Testis (tissue), 3 donors: Measurements from ENCODE around the gene OLFML2A. TPM values are rescaled to one million over a fixed set of nuclear protein-coding genes. Genes with fewer than 3 reads are reported as not detected.
"Not testable (repeated sequence)": the region's sequence is repeated elsewhere in the genome, so short reads cannot be mapped to it uniquely, and the experiment has no call there.

Experiments used
- DNase-seq: peaks from one replicate; pipeline ENCODE4 v3.0.0-alpha.2; 2019
- H3K27ac ChIP-seq, 2 donors: fragments of 200-600 bp; sonication (generic); one replicate each; pipeline ENCODE4 v1.5.1; 2019
- H3K27me3 ChIP-seq: fragments of 200-600 bp; sonication (generic); one replicate; pipeline ENCODE4 v1.5.1; 2019
- H3K36me3 ChIP-seq: fragments of 200-600 bp; sonication (generic); one replicate; pipeline ENCODE4 v1.5.1; 2017; ENCODE audit warnings: low read depth; ENCODE audit errors: missing control alignments
- H3K4me1 ChIP-seq: fragments of 200-600 bp; sonication (generic); one replicate; pipeline ENCODE4 v1.5.1; 2019
- H3K4me3 ChIP-seq, 2 donors: fragments of 200-600 bp; sonication (generic); one replicate each; pipeline ENCODE4 v1.5.1; 2017 to 2019
- H3K9me3 ChIP-seq: fragments of 200-600 bp; sonication (generic); one replicate; pipeline ENCODE4 v1.5.1; 2017
- POLR2A ChIP-seq: fragments of 450-650 bp; IDR thresholded peaks from one replicate; pipeline ENCODE4 v1.6.1; 2017; ENCODE audit warnings: antibody characterized with exemption, mild to moderate bottlenecking, moderate library complexity
- WGBS, 2 donors: methylation state at CpG; one replicate each; pipeline ENCODE4 v1.1.5; 2018; 5-methylcytosine and 5-hydroxymethylcytosine counted together
- intact Hi-C: fragments of 100-400 bp; cut with DNase I; formaldehyde crosslinking; loops from one replicate; pipeline ENCODE4 v1.15.1; 2023; ENCODE audit warnings: low total_unique reads
- polyA plus RNA-seq: library from polyadenylated mRNA; stranded (reverse); fragments of 350-450 nt; fragmentation: Illumina TruSeq; extraction: RNeasy Lipid Tissue Mini Kit (QIAGEN cat#74804); gene quantifications from one replicate; pipeline ENCODE4 v1.2.3, GENCODE V29; 2014; ENCODE audit warnings: low read depth, low replicate concordance; ENCODE audit not compliant: insufficient read depth
- total RNA-seq, 2 donors: library from RNA; depleted of rRNA; stranded (reverse); fragments of >200 nt; gene quantifications; one replicate each; pipeline ENCODE4 v1.2.3, GENCODE V29; 2016
- TF ChIP-seq, protein P1 (sequence below), 3 experiments: fragments of 450-650 bp in 2 of 3; fragments of 200-600 bp in 1 of 3; sonication (generic) in 1 of 3; IDR thresholded peaks; one replicate each; pipeline ENCODE4 v1.5.1; 2016 to 2019; ENCODE audit warnings: antibody characterized with exemption in 3 of 3, mild to moderate bottlenecking in 2 of 3, moderate library complexity in 1 of 3

OLFML2A gene
- total and polyA plus RNA-seq, 3 donors from 2014 or later = 2.6 to 5.2 (median 4.0) TPM

DNA sequence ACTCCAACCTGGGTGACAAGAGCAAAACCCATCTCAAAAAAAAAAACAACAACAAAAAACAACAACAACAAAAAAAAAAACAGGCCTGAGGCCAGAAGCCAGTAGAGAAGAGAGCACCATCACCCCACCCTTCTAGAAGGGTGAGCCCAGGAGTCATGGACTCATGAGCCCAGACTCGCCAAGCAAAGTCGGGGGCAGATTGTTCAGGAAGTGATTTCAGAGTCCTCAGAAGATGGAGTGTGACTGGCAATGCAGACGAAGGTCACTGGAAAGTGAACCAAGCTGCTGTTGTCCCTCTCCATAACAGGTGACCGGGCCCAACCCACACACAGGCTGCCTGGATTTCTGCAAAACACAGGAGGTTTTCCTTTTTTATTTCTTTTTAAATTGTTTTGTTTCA lies 67.4 kb downstream of the OLFML2A start:
- Histone ChIP-seq H3K4me1 (peaks cover 12% of the 10 kb centered on the region), H3K9me3 (no peaks in the 10 kb centered on the region), H3K36me3 (no peaks in the 10 kb centered on the region), H3K27me3 (no peaks in the 10 kb centered on the region), H3K27ac (no peak overlapping the region), H3K4me3 (no peak overlapping the region)
- no peak for DNase-seq
- TF ChIP-seq, protein P1, sequence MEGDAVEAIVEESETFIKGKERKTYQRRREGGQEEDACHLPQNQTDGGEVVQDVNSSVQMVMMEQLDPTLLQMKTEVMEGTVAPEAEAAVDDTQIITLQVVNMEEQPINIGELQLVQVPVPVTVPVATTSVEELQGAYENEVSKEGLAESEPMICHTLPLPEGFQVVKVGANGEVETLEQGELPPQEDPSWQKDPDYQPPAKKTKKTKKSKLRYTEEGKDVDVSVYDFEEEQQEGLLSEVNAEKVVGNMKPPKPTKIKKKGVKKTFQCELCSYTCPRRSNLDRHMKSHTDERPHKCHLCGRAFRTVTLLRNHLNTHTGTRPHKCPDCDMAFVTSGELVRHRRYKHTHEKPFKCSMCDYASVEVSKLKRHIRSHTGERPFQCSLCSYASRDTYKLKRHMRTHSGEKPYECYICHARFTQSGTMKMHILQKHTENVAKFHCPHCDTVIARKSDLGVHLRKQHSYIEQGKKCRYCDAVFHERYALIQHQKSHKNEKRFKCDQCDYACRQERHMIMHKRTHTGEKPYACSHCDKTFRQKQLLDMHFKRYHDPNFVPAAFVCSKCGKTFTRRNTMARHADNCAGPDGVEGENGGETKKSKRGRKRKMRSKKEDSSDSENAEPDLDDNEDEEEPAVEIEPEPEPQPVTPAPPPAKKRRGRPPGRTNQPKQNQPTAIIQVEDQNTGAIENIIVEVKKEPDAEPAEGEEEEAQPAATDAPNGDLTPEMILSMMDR (IDR thresholded peaks at IDR 0.05) = no peak
- TF ChIP-seq POLR2A = no peak
- WGBS, 2 donors = 63 to 76% methylated on average over 4 of the region's 4 CpGs
- intact Hi-C loops = no loop called here

DNA sequence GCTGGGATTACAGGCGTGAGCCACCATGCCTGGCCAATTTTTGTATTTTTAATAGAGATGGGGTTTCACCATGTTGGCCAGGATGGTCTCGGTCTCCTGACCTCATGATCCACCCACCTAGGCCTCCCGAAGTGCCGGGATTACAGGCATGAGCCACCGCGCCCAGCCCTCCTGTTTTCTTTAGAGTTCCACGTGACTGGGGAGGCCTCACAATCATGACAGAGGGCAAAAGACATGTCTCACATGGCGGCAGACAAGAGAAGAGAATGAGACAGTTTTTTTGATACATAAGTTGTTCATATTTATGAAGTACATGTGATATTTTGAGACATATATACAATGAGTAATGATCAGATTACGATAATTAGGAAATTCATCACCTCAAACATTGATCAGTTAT lies 69.5 kb downstream of the OLFML2A start:
- 84 to 94% methylated on average over 9 of the region's 9 CpGs for WGBS, 2 donors
- H3K36me3 ChIP-seq, H3K27ac ChIP-seq, H3K27me3 ChIP-seq, intact Hi-C loops, DNase-seq, H3K4me3 ChIP-seq, H3K9me3 ChIP-seq, H3K4me1 ChIP-seq: not testable (repeated sequence)

DNA sequence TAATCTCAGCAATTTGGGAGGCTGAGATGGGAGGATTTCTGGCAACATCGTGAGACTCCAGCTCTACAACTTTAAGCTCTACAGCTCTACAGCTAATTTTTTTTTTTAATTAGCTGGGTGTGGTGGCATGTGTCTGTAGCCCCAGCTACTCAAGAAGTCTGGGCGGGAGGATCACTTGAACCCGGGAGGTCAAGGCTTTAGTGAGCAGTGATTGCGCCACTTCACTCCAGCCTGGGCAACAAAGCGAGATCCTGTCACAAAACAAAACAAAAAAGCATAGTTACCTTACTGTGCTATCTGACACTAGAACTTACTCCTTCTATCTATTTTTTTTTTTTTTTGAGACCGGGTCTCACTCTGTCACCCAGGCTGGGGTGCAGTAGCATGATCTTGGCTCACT lies 70.0 kb downstream of the OLFML2A start:
- no peak overlapping the region for H3K4me3 ChIP-seq
- intact Hi-C loops = no loop called here
- DNase-seq = no peak
- no peaks in the 10 kb centered on the region for H3K4me1 ChIP-seq
- no peaks in the 10 kb centered on the region for H3K27me3 ChIP-seq
- WGBS, 2 donors = 82 to 89% methylated on average over 6 of the region's 6 CpGs
- no peak overlapping the region for H3K27ac ChIP-seq
- TF ChIP-seq, protein P1 (IDR thresholded peaks at IDR 0.05) = no peak
- TF ChIP-seq POLR2A = no peak
- H3K9me3 ChIP-seq = no peaks in the 10 kb centered on the region
- no peaks in the 10 kb centered on the region for H3K36me3 ChIP-seq

DNA sequence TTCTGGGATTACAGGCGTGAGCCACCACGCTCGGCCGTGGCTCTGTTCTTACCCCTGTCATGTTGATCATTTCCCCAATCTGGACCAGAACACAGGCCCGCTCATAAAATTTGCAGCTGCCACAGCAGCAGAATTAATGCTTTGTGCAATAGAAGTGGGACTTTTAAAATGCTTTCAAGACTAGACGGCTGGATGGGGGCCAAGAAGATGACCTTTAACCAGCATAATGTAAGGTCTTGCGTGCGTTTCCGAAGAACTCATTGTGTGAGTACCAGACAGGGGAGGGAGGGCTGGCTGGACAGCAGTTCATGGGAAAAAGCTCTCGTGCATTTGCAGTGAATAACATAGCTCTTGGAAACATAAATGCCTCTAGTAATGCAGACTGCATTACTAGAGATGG lies 72.9 kb downstream of the OLFML2A start:
- no peaks in the 10 kb centered on the region for H3K9me3 ChIP-seq
- no peak overlapping the region for H3K27ac ChIP-seq
- DNase-seq = no peak
- H3K4me1 ChIP-seq = peaks cover 11% of the 10 kb centered on the region
- H3K36me3 ChIP-seq = no peaks in the 10 kb centered on the region
- TF ChIP-seq POLR2A = no peak
- TF ChIP-seq, protein P1 (IDR thresholded peaks at IDR 0.05) = no peak
- intact Hi-C loops = no loop called here
- 65 to 74% methylated on average over 10 of the region's 10 CpGs for WGBS, 2 donors
- no peak overlapping the region for H3K4me3 ChIP-seq
- no peaks in the 10 kb centered on the region for H3K27me3 ChIP-seq

DNA sequence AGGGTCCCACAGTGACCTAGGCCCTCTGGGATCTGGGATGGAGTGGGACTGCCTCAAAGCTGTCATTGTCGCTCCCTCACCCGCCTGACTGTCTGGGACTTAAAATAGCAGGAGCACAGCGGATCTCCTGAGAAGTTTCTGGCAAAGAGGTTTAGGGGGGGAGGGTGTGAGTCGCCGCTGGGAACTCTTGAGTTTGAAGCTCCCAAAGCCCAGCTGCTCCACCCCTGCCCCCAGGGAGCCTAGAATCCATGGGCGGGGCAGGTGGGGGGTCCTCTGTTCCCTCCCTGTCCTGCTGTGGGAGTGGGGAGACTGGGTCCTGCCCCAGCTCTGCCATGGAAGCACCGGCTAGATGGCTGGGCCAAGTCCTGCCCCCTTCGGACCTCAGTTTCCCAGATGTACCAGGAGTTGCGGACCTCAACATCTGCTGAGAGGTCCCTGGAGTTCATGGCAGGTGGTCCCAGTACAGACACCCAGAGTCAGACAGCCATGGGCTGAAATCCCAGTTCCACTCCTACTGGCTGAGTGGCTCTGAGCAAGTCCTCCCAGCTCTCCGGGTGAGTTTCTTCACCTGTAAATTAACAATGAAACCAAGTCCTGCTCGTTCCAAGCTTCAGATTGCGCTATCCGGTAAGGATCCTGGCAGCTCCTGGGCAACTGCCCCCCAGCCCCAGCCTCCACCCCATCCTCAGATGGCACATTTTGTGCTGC lies 75.3 kb downstream of the OLFML2A start:
- H3K27me3 ChIP-seq = no peaks in the 10 kb centered on the region
- no peaks in the 10 kb centered on the region for H3K9me3 ChIP-seq
- DNase-seq = no peak
- no peak overlapping the region for H3K4me3 ChIP-seq
- intact Hi-C loops = loop anchor here (2.0 kb wide), 1 partner anchor 79 kb away; no protein-coding TSS in a partner anchor
- no peaks in the 10 kb centered on the region for H3K36me3 ChIP-seq
- 55 to 60% methylated on average over 11 to 13 of the region's 13 CpGs for WGBS, 2 donors
- TF ChIP-seq POLR2A = no peak
- no peak overlapping the region for H3K27ac ChIP-seq
- H3K4me1 ChIP-seq = peaks cover 11% of the 10 kb centered on the region
